ENCODE results near the gene ADGRA1.
"Not testable (repeated sequence)": the region's sequence is repeated elsewhere in the genome, so short reads cannot be mapped to it uniquely, and the experiment has no call there.

- not testable (repeated sequence) for TF ChIP-seq POLR2A (IDR thresholded peaks at IDR 0.05; ENCODE audit: low read depth, low read length); RAD21 (IDR thresholded peaks at IDR 0.05; ENCODE audit: insufficient read depth, low read depth, low read length); CTCF (IDR thresholded peaks at IDR 0.05 in 2 of 3, conservative IDR thresholded peaks at IDR 0.05 in 1 of 3; ENCODE audit: control insufficient read depth in 2 of 3, extremely low read depth in 1 of 3, insufficient read depth in 1 of 3, low read depth in 3 of 3, low read length in 3 of 3); ZBTB11 (CRISPR knock-in tag; IDR thresholded peaks at IDR 0.05); MXI1 (IDR thresholded peaks at IDR 0.05; ENCODE audit: low read depth, low read length); BMI1 (IDR thresholded peaks at IDR 0.05; ENCODE audit: borderline replicate concordance); HDAC6 (IDR thresholded peaks at IDR 0.05; ENCODE audit: unreplicated experiment); SREBF1 (IDR thresholded peaks at IDR 0.05; ENCODE audit: low read length); EP300 (IDR thresholded peaks at IDR 0.05; ENCODE audit: borderline replicate concordance in 1 of 2, control insufficient read depth in 1 of 2, low read depth in 2 of 2, low read length in 2 of 2); EZH2 (IDR thresholded peaks at IDR 0.05; ENCODE audit: borderline replicate concordance, control insufficient read depth, low read depth, low read length); KDM1A (IDR thresholded peaks at IDR 0.05; ENCODE audit: borderline replicate concordance); ELK1 (IDR thresholded peaks at IDR 0.05; ENCODE audit: low read depth, low read length); USF1 (IDR thresholded peaks at IDR 0.05; ENCODE audit: borderline replicate concordance, extremely low read length, insufficient read depth, low read depth, low read length); RFX5 (IDR thresholded peaks at IDR 0.05; ENCODE audit: low read depth, low read length)
Measured at GRCh38 chr10:133175624-133176023, 87.9 kb downstream of the ADGRA1 start.
